ELF-1 (cell line): ENCODE data around the gene BICRA.

Experiments used
- DNase-seq: peaks from one replicate; pipeline ENCODE4 v3.0.0-alpha.2; 2016; ENCODE audit warnings: low read depth, low spot score

The BICRA gene

GRCh38 chr19:47601180-47601904, 7.6 kb upstream of the BICRA start:
- DNase-seq, result peak; percentile 41

DNA sequence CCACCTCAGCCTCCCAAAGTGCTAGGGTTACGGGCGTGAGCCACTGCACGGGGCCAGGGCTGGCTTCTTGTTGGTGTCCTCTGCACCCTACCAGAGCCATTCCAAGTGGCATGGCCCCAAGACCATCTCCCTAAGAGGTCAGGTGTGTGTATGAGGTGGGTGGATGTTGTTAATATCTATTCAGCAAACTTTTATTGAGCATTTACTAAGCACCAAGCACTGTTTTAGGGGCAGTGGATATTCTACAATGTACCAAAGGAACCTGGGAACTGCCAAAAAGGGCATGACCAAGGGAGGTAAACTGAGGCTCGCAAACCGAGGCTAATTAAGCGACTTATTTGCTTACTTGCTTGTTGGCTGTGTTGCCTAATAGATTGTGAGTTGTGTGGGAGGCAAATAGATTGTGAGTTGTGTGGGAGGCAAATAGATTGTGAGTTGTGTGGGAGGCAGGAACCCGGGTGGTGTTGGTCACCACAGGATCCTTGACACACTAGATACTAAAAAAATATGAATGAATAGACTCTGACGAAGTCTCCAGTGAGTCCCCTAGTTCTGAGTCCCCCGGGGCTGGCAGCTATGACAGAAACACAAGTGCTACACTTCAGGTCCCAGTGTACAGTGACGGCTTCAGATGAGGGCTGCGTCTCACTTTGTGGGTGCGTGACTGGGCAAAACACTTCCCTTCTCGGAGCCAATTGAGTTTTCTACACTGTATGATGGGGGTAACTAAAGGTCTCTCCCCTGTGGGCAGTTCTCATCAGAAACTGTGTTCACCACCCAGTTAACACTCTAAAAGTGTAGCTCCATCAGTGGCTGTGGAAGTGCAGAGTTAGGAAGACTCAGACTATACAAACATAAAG, 5.0 kb upstream of the BICRA start:
- no peak for DNase-seq

- DNase-seq, result no peak
These were observed 1.3 kb upstream of the BICRA start for GRCh38 chr19:47607564-47608073.

- peak; percentile 92 for DNase-seq
These were observed 638 bp upstream of the BICRA start for GRCh38 chr19:47608074-47608918.

DNA sequence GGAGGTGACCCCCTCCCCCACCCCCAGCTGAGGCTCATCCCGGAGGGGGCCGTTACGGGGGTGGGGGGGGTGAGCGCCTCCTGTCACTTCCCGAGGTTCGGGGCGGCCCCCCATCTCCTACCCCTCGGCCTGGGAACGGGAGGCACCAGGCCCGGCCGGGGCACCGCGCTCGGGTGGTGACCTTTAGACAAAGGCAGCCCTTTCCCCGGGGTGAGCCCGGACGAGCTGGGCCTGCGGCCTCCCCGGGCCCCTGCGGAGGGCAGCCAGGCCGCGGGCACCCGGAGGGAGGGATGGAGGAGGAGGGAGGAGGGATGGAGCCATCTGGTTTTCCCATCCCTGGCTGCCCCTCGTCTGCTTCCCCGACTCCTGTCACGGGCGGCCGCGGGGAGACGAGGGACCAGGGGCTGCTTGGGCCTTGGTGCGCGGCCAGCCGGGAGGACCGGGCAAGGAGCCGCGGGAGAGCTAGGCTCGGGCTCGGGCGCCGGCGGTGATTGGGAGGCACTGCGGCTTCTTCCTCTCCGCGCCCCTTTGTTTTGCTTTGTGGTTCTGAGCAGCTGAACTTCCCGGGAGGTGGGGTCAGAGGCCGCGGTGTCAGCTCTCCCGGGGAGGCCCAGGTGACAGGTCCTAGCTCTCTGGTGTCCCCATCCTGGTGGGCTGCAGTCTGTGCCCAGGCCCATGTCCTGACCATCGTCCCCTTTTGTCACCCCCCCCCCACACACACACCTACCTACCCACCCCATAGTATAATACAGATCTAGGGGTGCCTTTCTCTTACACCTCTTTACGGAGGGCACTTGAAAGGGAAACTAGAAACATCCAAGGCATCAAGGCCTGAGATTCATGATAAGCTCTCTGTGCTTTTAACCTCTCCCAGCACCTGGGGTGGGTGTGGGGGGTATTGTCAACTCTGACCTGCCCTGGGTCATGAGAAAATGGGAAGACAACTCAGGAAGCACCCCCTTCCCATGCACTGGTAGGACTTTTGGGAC, 1.3 kb downstream of the BICRA start:
- DNase-seq, result peak; percentile 75

DNA sequence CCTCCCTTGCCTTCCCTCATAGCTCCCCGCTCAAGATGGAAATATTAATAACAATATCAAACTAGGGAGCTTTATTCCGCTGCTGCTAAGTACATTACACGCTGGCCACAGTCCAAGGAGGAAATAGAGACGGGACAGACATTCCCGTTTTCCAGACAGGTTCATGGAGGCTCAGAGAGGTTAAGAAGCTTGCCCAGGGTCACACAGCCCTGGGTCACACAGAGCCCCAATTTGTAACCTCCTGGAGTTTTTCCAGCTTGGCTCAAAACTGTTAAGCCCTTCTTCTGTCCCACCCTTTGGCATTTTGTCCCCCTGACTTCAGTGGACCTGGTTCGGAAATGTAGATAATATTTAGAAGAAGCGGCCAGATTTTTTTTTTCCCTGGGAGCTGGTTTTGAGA, 2.0 kb downstream of the BICRA start:
- no peak for DNase-seq

DNA sequence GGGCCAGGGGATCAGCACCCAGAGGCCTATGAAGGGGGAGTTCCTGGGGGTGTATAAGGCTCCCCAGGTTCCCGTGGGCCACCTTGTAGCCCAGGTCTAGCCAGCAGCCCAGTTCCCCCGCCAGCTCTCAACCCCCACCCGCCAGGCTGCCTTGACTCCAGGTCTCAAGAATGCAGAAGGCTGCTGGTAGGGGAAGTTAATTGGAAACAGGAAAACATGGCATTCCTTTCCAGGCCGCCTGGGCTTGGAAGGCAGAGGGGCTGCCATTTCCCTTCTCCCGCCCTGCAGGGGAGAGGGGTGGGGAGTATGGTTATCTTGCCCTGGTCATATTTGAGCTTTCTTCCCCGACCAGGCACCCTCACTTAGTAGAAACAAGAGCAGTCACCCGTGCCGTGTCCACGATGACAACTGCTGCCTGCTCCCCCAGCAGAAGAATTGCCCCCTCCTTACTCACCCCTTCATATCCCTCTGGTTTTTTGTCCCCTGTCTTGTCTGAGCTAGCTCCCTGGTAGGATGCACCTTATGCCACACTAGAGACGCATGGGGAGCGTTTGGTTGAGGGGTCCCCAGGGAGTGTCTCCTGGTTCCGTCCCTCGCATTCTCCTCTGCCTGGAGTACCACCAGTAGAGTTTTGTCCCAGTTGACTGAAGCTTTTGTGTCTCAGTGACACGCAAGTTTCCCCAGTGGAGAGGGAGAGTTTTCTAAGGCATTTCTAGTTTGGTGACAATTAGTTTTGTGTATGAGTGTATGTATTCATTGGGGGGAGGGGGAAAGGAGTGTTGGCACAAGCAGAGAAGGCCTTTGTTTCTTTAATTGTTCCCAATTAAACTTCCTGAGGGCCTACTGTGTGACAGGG, 4.5 kb downstream of the BICRA start:
- DNase-seq, result peak; percentile 92

GRCh38 chr19:47614021-47614295, 5.0 kb downstream of the BICRA start:
- DNase-seq, result peak; percentile 41

GRCh38 chr19:47614559-47614958, 5.6 kb downstream of the BICRA start:
- DNase-seq, result no peak

GRCh38 chr19:47615230-47615629, 6.3 kb downstream of the BICRA start:
- DNase-seq, result no peak

DNA sequence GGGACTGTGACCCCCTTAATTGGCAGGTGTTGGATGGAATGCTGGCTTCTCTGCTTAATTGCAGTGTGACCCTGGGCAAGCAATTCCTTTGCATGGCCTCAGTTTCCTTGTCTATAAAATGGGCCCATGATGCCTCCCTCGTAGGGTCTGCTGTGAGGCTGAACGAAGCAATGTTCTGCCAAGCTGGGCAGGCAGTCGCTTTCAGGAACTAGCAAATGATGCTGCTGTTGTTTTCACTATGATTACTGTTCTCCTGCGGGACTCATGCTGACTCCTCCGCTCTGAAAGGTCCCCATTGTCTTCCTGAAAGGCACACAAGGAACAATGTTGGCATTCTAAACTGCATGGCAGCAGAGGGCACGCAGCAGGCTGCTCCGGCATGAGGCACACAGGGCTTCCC, 6.8 kb downstream of the BICRA start:
- DNase-seq, result no peak

GRCh38 chr19:47618771-47619170, 9.8 kb downstream of the BICRA start:
- no peak for DNase-seq

DNA sequence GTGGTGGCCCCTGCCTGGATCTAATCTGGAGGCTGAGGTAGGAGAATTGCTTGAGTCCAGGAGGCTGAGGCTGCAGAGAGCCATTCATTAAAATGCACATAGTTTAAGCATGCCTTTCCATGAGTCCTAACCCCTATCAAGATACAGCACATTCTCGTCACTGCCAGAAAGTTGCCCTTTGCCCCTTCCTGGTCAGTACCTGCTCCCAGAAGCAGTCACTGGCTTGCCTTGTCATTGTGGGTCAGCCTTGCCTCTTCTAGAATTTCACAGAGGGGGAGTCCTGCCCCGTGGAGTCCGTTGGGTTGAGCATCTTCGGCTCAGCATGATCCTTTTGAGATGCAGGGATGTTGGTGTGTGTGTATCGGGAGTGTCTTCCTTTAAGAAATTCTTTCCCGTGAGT, 10.8 kb downstream of the BICRA start:
- peak; percentile 69 for DNase-seq

DNA sequence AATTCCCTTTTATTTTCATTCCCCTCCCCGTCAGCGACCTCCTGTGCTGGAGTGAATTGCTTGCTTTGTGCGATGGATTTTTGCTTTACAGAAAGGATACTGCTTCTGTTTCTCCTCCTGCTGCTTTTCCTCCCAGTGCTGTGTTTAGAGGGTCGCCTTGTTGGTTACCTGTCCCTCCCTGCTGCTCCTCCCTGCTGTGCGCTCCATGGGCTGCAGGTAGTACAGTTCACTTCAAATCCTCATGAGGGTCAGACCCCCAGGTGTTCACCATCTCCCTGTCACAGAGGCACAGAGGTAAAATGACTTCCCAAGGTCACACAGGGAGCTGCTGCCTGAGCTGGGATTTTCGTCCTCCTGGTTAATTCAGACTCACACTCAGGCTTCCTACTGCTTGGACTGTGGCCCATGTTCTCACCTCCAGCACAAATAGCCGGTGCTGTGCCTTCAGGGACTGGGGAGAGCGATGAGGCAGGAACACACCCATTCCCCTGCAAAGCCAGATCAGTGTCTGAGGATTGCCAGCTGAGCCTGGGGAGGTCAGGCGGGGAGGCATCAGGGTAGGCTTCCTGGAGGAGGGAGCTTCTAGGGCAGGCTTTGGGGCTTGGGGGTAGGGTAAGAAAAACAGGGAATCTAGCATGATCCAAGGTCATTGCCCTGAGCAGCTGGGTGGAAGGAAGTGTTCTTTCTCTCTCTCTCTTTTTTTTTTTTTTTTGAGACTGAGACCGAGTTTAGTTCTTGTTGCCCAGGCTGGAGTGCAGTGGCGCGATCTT, 14.4 kb downstream of the BICRA start:
- peak; percentile 57 for DNase-seq

- peak; percentile 93 for DNase-seq
These were observed 15.0 kb downstream of the BICRA start for GRCh38 chr19:47623921-47624391.

- no peak for DNase-seq
These were observed 16.7 kb downstream of the BICRA start for GRCh38 chr19:47625650-47626049.

GRCh38 chr19:47626238-47626637, 17.3 kb downstream of the BICRA start:
- no peak for DNase-seq

DNA sequence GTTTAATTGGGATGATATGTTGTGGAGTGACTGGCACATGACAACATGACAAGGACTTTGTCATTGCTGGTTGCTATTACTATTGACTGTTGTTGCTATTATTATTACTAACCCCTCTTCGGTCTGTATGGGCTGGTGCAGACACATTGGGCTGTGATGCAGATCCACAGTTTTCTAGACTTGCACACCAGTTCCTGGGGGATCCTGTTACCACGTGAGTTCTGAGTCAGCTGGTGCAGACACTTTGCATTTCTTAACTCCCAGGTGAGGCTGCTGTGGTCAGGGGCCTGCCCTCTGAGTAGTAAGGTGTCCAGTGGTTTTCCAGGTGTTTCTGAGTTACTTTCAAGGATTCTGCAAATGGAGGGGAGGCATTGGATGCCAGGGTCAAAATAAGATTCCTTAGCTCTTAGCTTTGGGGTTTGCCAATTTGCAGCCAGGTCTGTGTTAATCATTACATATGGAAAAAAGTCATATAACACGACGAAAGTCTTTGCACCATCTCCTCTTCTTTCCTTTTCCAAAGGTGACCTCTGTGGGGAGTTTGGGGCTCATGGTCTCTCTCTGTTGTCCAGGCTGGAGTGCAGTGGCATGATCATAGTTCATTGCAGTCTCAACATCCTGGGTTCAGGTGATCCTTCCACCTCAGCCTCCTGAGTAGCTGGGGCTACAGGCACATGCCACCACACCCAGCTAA, 19.3 kb downstream of the BICRA start:
- DNase-seq, result no peak
